ENCODE data around the gene TRAF5. TPM values are rescaled to one million over a fixed set of nuclear protein-coding genes. Genes with fewer than 3 reads are reported as not detected.

TRAF5 gene
- total RNA-seq, 1 experiment from 2014 or later: 22.2 TPM

DNA sequence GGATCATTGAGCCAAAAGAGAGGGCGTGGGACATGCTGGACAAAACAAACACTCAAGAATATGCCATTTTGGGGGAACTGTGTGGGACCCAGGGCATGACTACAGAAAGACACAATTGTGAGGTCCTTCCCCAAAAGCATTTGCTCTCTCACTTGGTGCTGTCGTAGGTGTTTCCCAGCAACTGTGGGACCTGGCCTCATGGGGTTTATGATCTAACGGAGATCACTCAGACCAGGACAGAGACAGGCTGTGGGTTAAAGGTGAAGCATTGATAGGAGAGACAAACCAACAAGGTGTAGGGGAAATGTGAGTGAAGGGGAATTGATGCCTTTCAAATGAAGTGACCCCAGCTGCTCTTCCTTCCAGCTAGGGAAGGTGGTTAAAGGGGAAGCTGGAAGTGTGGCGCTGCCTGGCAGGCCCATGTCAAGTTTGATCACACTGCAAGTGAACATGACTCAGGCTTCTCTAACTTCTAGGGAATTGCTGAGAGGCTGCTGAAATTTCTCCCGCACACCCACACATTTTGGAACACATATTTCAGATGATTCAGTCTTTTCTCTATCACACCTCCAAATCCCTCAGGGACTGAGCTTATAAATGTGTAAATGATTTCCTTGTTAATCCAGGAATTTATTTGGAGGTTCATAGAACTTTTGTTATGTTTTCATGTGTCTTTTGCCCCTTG, 30.2 kb downstream of the TRAF5 start (continued):
- TF ChIP-seq, protein P1, sequence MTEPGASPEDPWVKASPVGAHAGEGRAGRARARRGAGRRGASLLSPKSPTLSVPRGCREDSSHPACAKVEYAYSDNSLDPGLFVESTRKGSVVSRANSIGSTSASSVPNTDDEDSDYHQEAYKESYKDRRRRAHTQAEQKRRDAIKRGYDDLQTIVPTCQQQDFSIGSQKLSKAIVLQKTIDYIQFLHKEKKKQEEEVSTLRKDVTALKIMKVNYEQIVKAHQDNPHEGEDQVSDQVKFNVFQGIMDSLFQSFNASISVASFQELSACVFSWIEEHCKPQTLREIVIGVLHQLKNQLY (CRISPR knock-in tag; IDR thresholded peaks at IDR 0.05): no peak
- TF ChIP-seq ZNF263 (CRISPR knock-in tag; IDR thresholded peaks at IDR 0.05; ENCODE audit: low read depth): no peak
- TF ChIP-seq, protein P2, sequence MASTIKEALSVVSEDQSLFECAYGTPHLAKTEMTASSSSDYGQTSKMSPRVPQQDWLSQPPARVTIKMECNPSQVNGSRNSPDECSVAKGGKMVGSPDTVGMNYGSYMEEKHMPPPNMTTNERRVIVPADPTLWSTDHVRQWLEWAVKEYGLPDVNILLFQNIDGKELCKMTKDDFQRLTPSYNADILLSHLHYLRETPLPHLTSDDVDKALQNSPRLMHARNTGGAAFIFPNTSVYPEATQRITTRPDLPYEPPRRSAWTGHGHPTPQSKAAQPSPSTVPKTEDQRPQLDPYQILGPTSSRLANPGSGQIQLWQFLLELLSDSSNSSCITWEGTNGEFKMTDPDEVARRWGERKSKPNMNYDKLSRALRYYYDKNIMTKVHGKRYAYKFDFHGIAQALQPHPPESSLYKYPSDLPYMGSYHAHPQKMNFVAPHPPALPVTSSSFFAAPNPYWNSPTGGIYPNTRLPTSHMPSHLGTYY (CRISPR knock-in tag; IDR thresholded peaks at IDR 0.05): no peak
- no peak for TF ChIP-seq SP1 (CRISPR knock-in tag; conservative IDR thresholded peaks at IDR 0.05)
- TF ChIP-seq, protein P3, sequence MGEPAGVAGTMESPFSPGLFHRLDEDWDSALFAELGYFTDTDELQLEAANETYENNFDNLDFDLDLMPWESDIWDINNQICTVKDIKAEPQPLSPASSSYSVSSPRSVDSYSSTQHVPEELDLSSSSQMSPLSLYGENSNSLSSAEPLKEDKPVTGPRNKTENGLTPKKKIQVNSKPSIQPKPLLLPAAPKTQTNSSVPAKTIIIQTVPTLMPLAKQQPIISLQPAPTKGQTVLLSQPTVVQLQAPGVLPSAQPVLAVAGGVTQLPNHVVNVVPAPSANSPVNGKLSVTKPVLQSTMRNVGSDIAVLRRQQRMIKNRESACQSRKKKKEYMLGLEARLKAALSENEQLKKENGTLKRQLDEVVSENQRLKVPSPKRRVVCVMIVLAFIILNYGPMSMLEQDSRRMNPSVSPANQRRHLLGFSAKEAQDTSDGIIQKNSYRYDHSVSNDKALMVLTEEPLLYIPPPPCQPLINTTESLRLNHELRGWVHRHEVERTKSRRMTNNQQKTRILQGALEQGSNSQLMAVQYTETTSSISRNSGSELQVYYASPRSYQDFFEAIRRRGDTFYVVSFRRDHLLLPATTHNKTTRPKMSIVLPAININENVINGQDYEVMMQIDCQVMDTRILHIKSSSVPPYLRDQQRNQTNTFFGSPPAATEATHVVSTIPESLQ (CRISPR knock-in tag; IDR thresholded peaks at IDR 0.05): no peak
- TF ChIP-seq, protein P4, sequence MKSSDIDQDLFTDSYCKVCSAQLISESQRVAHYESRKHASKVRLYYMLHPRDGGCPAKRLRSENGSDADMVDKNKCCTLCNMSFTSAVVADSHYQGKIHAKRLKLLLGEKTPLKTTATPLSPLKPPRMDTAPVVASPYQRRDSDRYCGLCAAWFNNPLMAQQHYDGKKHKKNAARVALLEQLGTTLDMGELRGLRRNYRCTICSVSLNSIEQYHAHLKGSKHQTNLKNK (CRISPR knock-in tag; IDR thresholded peaks at IDR 0.05): no peak
- no peak for TF ChIP-seq TEAD1 (CRISPR knock-in tag; IDR thresholded peaks at IDR 0.05)
- no peak for TF ChIP-seq NFE2L1 (CRISPR knock-in tag; IDR thresholded peaks at IDR 0.05)
- no peak for TF ChIP-seq EMX1 (CRISPR knock-in tag; IDR thresholded peaks at IDR 0.05)
- TF ChIP-seq TP53 (CRISPR knock-in tag; IDR thresholded peaks at IDR 0.05): no peak

DNA sequence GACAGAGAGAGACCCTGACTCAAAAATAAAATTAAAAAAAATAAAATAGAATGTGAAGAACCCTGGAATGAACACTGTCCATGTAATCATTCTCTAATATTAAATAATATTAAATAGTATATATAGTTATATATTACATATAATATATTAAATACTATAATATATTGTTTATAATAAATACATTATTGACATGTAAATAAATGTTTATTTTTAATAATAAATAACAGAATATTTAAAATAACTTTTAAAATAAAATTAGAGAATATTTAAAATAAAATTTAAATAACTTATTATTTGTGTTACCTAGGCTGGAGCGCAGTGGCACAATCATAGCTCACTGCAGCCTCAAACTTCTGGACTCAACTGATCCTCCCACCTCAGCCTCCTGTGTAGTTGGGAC, 32.1 kb downstream of the TRAF5 start:
- Mint-ChIP-seq H3K9me3 (no peaks in the 10 kb centered on the region), H3K27ac (no peak overlapping the region), H3K4me1 (no peaks in the 10 kb centered on the region), H3K36me3 (peaks cover 22% of the 10 kb centered on the region), H3K27me3 (ENCODE audit: low read depth) (no peaks in the 10 kb centered on the region), H3K4me3 (no peak overlapping the region)
- ATAC-seq (no peak), DNase-seq (ENCODE audit: low spot score) (no peak)
- POLR2A ChIA-PET: no interaction called here
- CTCF ChIA-PET: no interaction called here
- TF ChIP-seq HMGA2 (CRISPR knock-in tag; IDR thresholded peaks at IDR 0.05) (peak; percentile 99), FOXK1 (CRISPR knock-in tag; IDR thresholded peaks at IDR 0.05) (no peak)

DNA sequence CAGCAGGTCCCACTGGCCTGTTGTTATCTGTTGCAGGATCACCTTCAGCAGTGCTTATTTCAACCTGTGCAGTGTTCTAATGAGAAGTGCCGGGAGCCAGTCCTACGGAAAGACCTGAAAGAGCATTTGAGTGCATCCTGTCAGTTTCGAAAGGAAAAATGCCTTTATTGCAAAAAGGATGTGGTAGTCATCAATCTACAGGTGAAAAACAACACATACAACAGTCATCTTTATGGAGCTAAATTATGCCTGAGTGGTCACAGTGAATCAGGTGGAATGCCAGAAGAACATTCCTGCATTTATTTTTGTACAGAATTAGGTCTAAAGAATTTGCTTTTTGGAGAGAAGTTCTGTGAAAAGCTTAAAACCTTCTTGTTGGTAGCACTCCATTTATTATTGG, 33.2 kb downstream of the TRAF5 start:
- ChIA-PET CTCF (no interaction called here), POLR2A (no interaction called here)
- no peaks in the 10 kb centered on the region for H3K4me1 Mint-ChIP-seq
- H3K9me3 Mint-ChIP-seq: no peaks in the 10 kb centered on the region
- H3K36me3 Mint-ChIP-seq: peaks cover 22% of the 10 kb centered on the region
- DNase-seq (ENCODE audit: low spot score) (no peak), ATAC-seq (no peak)
- H3K4me3 Mint-ChIP-seq: no peak overlapping the region
- H3K27me3 Mint-ChIP-seq (ENCODE audit: low read depth): no peaks in the 10 kb centered on the region
- H3K27ac Mint-ChIP-seq: no peak overlapping the region
- TF ChIP-seq NR2C2 (CRISPR knock-in tag; IDR thresholded peaks at IDR 0.05): no peak
- TF ChIP-seq MYBL2 (CRISPR knock-in tag; IDR thresholded peaks at IDR 0.05): no peak
- TF ChIP-seq GTF2I (CRISPR knock-in tag; conservative IDR thresholded peaks at IDR 0.05): no peak
- TF ChIP-seq ELF4 (CRISPR knock-in tag; IDR thresholded peaks at IDR 0.05; ENCODE audit: low read depth): no peak
- no peak for TF ChIP-seq SMAD4 (CRISPR knock-in tag; IDR thresholded peaks at IDR 0.05)
- no peak for TF ChIP-seq OVOL2 (CRISPR knock-in tag; IDR thresholded peaks at IDR 0.05; ENCODE audit: borderline replicate concordance)
- TF ChIP-seq ZNF263 (CRISPR knock-in tag; IDR thresholded peaks at IDR 0.05; ENCODE audit: low read depth): no peak
- TF ChIP-seq, protein P5, sequence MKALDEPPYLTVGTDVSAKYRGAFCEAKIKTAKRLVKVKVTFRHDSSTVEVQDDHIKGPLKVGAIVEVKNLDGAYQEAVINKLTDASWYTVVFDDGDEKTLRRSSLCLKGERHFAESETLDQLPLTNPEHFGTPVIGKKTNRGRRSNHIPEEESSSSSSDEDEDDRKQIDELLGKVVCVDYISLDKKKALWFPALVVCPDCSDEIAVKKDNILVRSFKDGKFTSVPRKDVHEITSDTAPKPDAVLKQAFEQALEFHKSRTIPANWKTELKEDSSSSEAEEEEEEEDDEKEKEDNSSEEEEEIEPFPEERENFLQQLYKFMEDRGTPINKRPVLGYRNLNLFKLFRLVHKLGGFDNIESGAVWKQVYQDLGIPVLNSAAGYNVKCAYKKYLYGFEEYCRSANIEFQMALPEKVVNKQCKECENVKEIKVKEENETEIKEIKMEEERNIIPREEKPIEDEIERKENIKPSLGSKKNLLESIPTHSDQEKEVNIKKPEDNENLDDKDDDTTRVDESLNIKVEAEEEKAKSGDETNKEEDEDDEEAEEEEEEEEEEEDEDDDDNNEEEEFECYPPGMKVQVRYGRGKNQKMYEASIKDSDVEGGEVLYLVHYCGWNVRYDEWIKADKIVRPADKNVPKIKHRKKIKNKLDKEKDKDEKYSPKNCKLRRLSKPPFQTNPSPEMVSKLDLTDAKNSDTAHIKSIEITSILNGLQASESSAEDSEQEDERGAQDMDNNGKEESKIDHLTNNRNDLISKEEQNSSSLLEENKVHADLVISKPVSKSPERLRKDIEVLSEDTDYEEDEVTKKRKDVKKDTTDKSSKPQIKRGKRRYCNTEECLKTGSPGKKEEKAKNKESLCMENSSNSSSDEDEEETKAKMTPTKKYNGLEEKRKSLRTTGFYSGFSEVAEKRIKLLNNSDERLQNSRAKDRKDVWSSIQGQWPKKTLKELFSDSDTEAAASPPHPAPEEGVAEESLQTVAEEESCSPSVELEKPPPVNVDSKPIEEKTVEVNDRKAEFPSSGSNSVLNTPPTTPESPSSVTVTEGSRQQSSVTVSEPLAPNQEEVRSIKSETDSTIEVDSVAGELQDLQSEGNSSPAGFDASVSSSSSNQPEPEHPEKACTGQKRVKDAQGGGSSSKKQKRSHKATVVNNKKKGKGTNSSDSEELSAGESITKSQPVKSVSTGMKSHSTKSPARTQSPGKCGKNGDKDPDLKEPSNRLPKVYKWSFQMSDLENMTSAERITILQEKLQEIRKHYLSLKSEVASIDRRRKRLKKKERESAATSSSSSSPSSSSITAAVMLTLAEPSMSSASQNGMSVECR (CRISPR knock-in tag; IDR thresholded peaks at IDR 0.05; ENCODE audit: borderline replicate concordance): no peak
- TF ChIP-seq, protein P6, sequence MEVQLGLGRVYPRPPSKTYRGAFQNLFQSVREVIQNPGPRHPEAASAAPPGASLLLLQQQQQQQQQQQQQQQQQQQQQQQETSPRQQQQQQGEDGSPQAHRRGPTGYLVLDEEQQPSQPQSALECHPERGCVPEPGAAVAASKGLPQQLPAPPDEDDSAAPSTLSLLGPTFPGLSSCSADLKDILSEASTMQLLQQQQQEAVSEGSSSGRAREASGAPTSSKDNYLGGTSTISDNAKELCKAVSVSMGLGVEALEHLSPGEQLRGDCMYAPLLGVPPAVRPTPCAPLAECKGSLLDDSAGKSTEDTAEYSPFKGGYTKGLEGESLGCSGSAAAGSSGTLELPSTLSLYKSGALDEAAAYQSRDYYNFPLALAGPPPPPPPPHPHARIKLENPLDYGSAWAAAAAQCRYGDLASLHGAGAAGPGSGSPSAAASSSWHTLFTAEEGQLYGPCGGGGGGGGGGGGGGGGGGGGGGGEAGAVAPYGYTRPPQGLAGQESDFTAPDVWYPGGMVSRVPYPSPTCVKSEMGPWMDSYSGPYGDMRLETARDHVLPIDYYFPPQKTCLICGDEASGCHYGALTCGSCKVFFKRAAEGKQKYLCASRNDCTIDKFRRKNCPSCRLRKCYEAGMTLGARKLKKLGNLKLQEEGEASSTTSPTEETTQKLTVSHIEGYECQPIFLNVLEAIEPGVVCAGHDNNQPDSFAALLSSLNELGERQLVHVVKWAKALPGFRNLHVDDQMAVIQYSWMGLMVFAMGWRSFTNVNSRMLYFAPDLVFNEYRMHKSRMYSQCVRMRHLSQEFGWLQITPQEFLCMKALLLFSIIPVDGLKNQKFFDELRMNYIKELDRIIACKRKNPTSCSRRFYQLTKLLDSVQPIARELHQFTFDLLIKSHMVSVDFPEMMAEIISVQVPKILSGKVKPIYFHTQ (CRISPR knock-in tag; IDR thresholded peaks at IDR 0.05): no peak
- no peak for TF ChIP-seq EMX1 (CRISPR knock-in tag; IDR thresholded peaks at IDR 0.05)
- TF ChIP-seq TCF7 (CRISPR knock-in tag; IDR thresholded peaks at IDR 0.05; ENCODE audit: low read depth): no peak
- TF ChIP-seq TEAD1 (CRISPR knock-in tag; IDR thresholded peaks at IDR 0.05): no peak
- TF ChIP-seq ZNF396 (CRISPR knock-in tag; IDR thresholded peaks at IDR 0.05; ENCODE audit: borderline replicate concordance): no peak
- no peak for TF ChIP-seq ZNF121 (CRISPR knock-in tag; IDR thresholded peaks at IDR 0.05)
